Activated CD4-positive, alpha-beta memory T cell treated with anti-CD3 and anti-CD28 coated beads, Interleukin-2, amount 10 ng/mL, durations not matched to agents 7 days and 5 days (primary cell): ENCODE data around the gene NCR1. TPM values are rescaled to one million over a fixed set of nuclear protein-coding genes. Genes with fewer than 3 reads are reported as not detected.

Experiments
- CTCF ChIA-PET: fragments of 350-600 bp; sonication (Branson Sonifier 250); formaldehyde crosslinking; loops from one replicate; lab custom pipeline; 2021; ENCODE audit warnings: antibody characterized with exemption, inconsistent platforms; lab: Charles Lee
- POLR2A ChIA-PET: fragments of 350-600 bp; sonication (Branson Sonifier 250); formaldehyde crosslinking; loops from one replicate; lab custom pipeline; 2021; ENCODE audit warnings: antibody characterized with exemption; lab: Charles Lee
- DNase-seq: peaks from one replicate; pipeline ENCODE4 v3.0.0-alpha.2; 2020
- H3K27ac Mint-ChIP-seq: one replicate; pipeline ENCODE4 v1.8.0; 2021; ENCODE audit warnings: mild to moderate bottlenecking, mixed read lengths
- H3K27me3 Mint-ChIP-seq: one replicate; pipeline ENCODE4 v1.8.0; 2021; ENCODE audit warnings: mixed read lengths
- H3K36me3 Mint-ChIP-seq: one replicate; pipeline ENCODE4 v1.8.0; 2021; ENCODE audit warnings: low read depth, mixed read lengths
- H3K4me1 Mint-ChIP-seq: one replicate; pipeline ENCODE4 v1.8.0; 2021; ENCODE audit warnings: mixed read lengths
- H3K4me3 Mint-ChIP-seq: one replicate; pipeline ENCODE4 v1.8.0; 2021; ENCODE audit warnings: mild to moderate bottlenecking, mixed read lengths
- H3K9me3 Mint-ChIP-seq: one replicate; pipeline ENCODE4 v1.8.0; 2021; ENCODE audit warnings: mixed read lengths
- total RNA-seq, 2 experiments: library from RNA; stranded (reverse); gene quantifications; one replicate each; pipeline ENCODE4 v1.2.3, GENCODE V29; 2021

The NCR1 gene
- total RNA-seq, 2 experiments from 2014 or later = not detected

DNA sequence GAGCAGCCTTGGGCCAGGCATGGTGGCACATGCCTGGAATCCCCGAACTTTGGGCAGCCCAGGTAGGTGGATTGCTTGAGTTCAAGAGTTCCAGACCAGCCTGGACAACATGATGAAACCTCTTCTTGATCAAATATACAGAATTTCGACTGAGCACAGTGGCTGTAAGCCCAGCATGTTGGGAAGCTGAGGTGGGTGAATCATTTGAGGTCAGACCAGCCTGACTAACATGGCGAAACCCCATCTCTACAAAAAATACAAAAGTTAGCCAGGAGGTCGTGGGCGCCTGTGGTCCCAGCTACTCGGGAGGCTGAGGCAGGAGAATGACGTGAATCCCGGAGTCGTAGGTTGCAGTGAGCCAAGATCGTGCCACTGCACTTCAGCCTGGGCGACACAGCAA lies 49.4 kb downstream of the NCR1 start:
- Mint-ChIP-seq H3K27ac (no peak overlapping the region), H3K4me3 (no peak overlapping the region), H3K27me3 (no peaks in the 10 kb centered on the region), H3K4me1 (peaks cover 12% of the 10 kb centered on the region), H3K9me3 (no peaks in the 10 kb centered on the region), H3K36me3 (no peaks in the 10 kb centered on the region)
- ChIA-PET POLR2A (no interaction called here), CTCF (no interaction called here)
- DNase-seq = no peak

DNA sequence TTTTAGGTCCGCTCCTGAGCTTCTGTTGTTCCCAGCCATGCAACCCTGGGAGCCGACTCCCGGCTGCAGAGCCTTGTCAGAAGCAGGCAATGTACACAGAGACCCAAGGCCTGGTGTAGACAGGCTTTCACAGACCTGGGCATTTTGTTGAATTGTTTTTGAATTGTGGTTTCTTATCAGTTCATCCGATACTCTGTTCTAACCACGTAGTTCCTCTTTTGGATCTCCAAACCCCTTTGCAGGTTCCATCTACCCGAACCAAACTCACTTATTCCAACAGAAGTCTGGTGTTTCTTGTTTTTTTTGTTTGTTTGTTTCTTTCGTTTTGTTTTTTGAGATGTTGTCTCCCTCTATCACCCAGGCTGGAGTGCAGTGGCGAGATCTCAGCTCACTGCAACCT lies 53.9 kb downstream of the NCR1 start:
- H3K27ac Mint-ChIP-seq = peak overlapping the region; percentile 27
- H3K4me1 Mint-ChIP-seq = peaks cover 12% of the 10 kb centered on the region
- ChIA-PET CTCF (interaction anchor here (0.6 to 1.3 kb wide), 4 partner anchors 14 to 285 kb away, joined by 3 to 4 read pairs (median 3); no protein-coding TSS in a partner anchor), POLR2A (no interaction called here)
- H3K36me3 Mint-ChIP-seq = no peaks in the 10 kb centered on the region
- DNase-seq = no peak
- no peaks in the 10 kb centered on the region for H3K9me3 Mint-ChIP-seq
- H3K4me3 Mint-ChIP-seq = no peak overlapping the region
- no peaks in the 10 kb centered on the region for H3K27me3 Mint-ChIP-seq

Other genes starting within 250 kb of the NCR1 start
- not detected for gene LILRB4, start 243.2 kb upstream of the NCR1 start, total RNA-seq
- not detected for gene KIR3DL3, start 181.7 kb upstream of the NCR1 start, total RNA-seq
- not detected for gene KIR2DL3, start 167.6 kb upstream of the NCR1 start, total RNA-seq
- gene KIR2DL1, start 136.4 kb upstream of the NCR1 start, total RNA-seq = not detected
- not detected for gene KIR2DL4, start 102.5 kb upstream of the NCR1 start, total RNA-seq
- under 1 TPM in 1 of 2 experiments, not detected in 1; 0.23 TPM for gene KIR3DL1, start 89.7 kb upstream of the NCR1 start, total RNA-seq
- gene KIR2DS4, start 73.5 kb upstream of the NCR1 start, total RNA-seq = not detected
- gene KIR3DL2, start 55.7 kb upstream of the NCR1 start, total RNA-seq = 1 to 10 TPM in 1 of 2 experiments, under 1 TPM in 1; 0.75 to 1.1 TPM
- gene FCAR, start 31.9 kb upstream of the NCR1 start, total RNA-seq = not detected
- gene NLRP7, start 41.4 kb downstream of the NCR1 start, total RNA-seq = not detected
- gene NLRP2, start 60.2 kb downstream of the NCR1 start, total RNA-seq = 10 to 100 TPM; 14.3 to 14.8 TPM
- gene GP6, start 132.1 kb downstream of the NCR1 start, total RNA-seq = under 1 TPM in 1 of 2 experiments, not detected in 1; 0.18 TPM
- 10 to 100 TPM; 15.3 to 15.5 TPM for gene RDH13, start 157.0 kb downstream of the NCR1 start, total RNA-seq
- 1 to 10 TPM; 6.9 to 7.6 TPM for gene EPS8L1, start 169.7 kb downstream of the NCR1 start, total RNA-seq
- gene PPP1R12C, start 211.5 kb downstream of the NCR1 start, total RNA-seq = 100 to 1,000 TPM; 132 to 134 TPM
- under 1 TPM; 0.38 to 0.68 TPM for gene TNNT1, start 243.1 kb downstream of the NCR1 start, total RNA-seq